GM21390 (cell line): Measurements from ENCODE around the gene AIDA.
A peak's percentile ranks its signal among the peaks of the same experiment; 100 is the strongest.
"Not testable (repeated sequence)": the region's sequence is repeated elsewhere in the genome, so short reads cannot be mapped to it uniquely, and the experiment has no call there.

Experiments used
- ATAC-seq: cut with Tn5 transposase; IDR thresholded peaks from one replicate; pipeline ENCODE4 v1.9.1; 2021; ENCODE audit not compliant: unreplicated experiment

The AIDA gene, protein sequence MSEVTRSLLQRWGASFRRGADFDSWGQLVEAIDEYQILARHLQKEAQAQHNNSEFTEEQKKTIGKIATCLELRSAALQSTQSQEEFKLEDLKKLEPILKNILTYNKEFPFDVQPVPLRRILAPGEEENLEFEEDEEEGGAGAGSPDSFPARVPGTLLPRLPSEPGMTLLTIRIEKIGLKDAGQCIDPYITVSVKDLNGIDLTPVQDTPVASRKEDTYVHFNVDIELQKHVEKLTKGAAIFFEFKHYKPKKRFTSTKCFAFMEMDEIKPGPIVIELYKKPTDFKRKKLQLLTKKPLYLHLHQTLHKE

DNA sequence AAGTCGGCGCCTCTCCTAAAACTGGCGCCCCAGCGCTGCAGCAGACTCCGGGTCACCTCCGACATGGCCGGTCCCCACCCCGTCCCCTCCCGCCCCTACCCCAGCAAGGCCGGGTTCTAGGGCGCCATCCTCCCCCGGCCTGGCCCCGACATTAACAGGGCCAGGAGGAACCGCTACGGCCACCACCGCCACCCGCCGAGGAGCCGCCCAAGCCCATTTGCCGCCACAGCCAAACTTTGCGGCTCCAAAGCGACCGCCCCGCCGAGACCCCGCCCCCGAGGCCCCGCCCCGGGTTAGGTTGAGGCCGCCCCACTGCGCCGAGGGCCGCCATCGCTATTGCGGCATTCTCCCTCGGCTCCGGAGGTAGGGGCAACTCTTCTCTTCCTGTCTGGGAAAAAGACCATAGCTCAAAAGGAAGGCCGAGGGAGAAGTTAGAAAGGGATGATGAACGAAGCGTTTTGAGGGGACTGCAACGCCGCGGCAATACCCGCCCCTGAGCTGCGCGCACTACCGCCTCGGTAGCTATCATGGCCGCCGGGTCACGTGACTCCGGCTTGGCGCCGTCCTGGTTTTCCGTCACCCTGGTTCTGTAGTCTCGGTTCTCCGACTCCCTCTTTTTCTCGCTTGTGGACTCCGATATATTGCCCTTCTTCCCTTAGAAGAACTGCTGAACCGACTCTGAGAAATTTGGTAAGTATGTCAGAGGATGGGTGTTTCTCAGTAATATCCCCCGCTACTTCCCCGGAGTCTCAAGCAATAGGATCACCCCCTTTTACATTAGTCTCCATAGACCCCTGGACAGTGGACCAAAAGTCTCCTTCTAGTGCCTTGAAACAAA lies at the start of gene AIDA, which contains the start of gene BROX:
TSS of gene AIDA (minus strand) at position 239 of the 838 bp plus-strand sequence. CDS start at position 65, 174 bp downstream.
TSS of gene BROX (plus strand) at position 312 of the 838 bp plus-strand sequence. CDS start 3,136 bp downstream, outside the sequence.
- peak; percentile 69 for ATAC-seq

DNA sequence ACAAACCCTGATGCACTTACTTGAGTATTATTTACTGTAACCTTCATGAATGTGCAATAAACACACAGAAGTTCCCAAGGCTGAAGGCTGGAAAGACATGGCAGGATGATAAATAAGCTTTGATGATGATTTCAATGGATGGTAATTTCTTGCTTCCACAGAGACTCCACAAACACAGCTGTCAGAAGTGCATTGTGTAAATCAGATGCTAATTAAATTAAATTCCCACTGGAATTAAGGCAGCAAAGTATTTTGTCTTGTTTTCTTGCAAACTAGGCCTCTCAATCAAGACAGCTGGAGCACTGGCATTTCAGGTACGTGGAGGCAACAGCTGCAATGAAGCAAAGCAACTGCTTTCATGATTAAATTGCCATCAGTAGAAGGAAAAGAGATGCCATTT lies 48.8 kb upstream of the AIDA start:
- no peak for ATAC-seq

DNA sequence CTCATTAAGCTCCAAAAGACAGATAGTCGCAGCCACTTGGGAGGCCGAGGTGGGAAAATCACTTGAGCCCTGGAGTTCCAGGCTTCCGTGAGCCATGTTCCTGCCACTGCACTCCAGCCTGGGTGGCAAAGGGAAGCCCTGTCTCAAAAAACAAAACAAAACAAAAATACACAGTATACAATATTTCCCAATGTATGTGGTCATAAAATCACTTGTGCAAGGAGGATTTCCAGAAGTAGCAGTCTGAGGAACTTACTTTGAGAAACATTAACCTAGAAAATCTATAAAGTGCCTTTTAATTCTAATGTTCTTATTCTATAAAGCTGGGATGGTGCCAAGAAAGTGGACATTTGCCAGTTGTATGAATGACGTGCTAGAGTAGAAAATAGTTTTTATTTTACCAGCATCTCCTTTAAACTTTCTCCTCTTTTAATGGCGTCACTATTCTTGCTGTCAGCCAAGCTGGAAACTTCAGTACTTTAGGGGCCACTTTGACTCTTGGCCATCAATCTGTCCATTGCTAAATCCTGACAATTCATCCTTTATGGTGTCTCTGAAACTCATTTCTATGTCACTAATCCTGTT lies 47.3 kb upstream of the AIDA start:
- no peak for ATAC-seq

DNA sequence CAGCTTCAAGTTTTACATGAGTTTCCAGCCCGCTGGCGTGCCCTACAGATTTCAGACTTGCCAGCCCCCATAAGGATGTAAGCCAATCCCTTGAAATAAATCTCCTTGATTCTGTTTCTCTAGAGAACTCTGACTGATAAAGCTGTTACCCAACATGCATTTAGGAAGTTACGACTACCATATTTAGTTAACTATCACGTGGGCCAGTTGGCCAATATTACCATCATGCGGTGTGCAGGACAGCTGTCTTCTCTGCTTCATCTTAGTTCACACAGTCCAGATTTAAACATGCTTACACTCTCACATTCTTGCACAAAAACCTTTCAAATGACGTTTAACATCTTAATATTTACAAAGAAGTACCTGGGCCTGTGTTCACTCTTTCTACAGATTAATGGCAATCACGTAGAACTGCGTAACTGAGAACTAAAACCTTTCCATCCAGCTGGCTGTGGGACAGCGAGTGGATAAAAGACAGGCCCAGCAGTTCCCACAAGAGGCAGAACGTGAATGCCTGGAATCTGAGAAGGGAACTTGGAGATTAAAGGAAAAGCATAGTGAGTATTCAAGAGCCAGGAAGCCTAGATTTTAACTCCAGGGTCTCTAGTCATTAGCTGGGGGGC lies 45.5 kb upstream of the AIDA start:
- ATAC-seq: no peak

DNA sequence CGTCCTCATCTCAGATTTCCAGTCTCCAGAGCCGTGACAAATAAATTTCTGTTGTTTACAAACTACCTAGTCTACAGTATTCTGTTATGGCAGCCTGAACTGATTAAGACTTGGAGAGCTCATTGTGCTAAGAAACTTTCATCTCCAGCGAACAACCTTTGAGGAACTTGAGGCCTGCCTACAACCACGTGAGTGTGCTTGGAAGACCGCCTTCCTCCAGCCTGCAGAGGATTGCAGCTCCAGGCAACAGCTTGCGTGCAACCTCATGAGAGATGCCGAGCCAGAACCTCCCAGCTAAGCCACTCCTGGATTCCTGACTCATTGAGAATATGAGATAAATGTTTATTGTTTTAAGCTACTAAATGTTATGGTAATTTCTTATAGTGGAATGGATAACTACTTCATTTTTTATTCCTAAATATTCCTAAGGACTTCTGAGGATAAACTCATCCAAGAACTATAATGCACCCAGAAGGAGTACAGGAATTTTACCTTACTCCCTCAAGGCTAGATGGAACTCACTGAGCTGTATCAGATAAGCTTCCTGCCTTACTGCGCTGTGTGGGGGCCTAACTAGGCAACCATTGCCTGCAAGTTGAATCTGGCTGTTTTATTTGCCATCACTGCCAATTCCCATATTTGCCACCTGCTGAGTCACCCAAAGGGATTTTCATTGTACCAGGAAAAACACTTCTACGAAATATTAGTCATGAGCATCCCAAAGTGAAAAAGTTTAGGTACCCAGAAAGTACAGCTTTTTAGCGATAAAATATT lies 42.3 kb upstream of the AIDA start:
- no peak for ATAC-seq

DNA sequence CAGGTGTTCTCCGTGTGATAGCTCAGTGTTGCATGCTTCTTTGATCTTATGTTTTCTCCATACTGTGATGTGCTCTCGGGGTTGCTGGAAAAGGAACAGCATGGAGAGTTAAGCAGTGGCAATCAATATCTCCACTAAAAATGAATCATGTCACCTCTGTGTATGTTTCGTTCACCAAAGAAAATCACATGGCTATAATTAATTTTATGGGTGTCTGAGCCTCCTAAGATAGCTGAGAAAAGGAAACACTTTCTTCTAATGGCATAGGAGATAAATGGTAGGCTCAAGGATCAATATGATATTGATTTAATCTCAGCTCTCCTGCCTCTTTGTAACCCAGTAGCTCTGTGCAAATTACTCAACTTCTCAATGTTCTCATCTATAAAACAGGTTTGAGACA lies 39.0 kb upstream of the AIDA start:
- ATAC-seq: no peak

DNA sequence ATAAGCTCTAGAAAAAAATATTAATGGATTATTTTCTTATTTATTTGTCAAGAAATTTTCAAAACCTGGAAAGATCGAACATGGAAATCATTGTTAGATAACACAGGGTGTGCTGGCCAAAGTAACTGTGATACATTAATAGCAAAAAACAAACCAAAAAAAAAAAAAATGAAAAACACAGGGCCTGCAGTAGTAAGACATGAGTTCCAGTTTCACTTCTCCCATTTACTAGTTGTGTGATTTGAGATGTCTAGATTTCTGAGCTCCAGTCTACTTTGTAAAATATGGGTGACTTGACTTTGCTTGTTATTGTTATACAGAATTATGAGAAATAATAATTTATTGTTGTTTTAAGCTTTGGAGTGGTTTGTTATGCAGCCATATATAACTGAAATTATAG lies 38.4 kb upstream of the AIDA start:
- ATAC-seq: peak; percentile 93

DNA sequence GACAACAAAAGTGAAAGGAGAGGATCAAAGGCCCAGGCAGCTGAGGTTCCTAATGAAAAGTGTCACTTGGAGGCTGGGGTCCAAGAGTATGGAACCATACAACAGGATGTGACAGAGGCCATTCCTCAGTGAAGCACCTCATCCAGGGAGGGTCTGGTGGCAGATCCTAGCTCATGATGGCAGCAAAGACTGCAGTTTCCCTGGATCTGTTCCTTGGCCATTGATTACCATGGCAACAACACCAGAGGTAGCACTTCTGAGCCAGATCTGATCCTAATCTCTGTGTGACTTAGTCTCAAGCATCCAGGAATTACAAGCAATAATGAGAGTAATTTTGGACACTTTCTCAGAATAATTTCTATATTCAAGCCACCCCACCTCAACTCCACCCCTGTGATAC lies 37.6 kb upstream of the AIDA start:
- no peak for ATAC-seq

DNA sequence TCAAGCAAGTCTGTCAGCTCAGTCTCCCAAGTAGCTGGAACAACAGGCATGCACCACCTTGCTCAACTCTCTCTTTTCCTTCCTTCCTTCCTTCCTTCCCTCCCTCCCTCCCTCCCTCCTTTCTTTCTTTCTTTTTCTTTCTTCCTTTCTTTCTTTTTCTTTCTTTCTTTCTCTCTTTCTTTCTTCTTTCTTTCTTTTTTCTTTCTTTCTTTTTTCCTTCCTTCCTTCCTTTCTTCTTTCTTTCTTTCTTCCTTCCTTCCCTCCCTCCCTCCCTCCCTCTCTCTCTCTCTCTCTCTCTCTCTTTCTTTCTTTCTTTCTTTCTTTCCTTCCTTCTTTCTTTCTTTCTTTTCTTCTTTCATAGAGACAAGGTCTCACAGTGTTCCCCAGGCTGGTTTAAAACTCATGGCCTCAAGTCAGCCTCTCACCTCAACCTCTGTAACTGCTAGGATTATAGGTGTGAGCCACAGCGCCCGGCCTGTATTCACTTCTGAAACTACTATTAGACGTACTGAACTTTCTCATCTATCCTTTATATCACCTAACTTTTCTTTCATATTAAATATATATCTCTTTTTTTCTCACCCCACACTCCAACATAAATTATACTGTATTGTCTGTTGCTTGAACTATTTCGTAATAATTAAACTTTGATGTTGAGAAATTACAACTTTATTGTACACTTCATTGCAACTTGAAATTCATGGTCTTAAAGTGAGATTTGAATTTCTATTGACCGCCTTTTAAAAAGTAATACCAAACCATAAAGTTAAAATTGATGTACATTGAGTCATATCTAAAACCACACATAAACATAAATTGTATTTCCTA lies 29.6 kb upstream of the AIDA start:
- ATAC-seq: not testable (repeated sequence)

DNA sequence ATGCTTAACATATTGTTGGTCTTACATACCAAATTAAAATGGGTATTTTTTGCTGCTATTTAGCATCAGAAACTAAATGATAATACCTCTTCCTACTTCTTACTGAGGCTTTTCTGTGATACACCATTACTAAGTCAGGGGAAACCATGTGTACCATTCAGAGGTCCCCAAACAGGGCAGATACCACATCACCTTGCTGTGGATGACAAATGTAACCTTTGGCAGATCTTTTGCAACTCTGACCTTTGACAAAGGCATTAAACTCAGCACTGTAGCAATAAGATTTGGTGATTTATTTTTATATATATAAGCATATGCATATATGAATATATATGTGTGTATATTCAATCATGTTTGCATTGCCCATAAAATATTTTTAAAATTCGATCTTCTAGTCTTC lies 27.6 kb upstream of the AIDA start:
- ATAC-seq: no peak

DNA sequence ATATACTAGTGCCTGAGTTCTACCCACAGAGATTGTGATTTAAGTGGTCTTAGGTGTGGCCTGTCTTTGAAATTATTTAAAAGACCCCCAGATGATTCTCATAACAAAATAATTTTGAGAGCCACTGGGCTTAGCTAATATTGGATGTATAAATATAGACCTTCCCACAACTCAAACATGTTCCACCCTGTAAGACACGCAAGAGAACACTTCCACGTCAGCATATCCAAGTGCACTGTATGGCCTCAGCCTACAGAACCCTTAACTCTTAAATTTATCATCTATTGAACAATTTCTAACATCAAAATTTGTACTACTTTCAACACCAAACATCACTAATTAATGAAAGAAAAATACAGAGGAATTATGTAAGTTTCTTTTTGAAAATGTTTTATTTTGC lies 27.2 kb upstream of the AIDA start:
- ATAC-seq: no peak

DNA sequence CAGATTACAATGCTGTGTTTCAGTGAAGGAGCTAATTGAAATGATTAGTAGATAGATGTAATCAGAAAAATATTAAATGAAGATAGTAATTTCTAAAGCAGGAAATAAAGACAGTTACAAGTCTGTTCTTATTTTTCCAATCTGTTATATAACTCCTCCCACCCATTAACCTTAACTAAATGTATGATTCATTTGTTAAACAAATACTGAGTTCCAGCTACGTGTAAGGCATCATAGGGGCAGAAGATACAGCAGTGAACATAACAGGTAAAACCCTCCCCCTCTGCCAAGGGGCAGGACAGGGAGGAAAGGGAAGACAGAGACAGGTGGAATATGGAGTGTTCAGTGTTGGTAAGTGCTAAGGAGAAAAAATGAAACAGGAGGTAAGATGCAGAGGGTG lies 24.7 kb upstream of the AIDA start, which contains the start of gene FAM177B:
TSS of gene FAM177B (plus strand) at position 231 of the 400 bp plus-strand sequence. CDS start 9,344 bp downstream, outside the sequence.
- ATAC-seq: no peak

DNA sequence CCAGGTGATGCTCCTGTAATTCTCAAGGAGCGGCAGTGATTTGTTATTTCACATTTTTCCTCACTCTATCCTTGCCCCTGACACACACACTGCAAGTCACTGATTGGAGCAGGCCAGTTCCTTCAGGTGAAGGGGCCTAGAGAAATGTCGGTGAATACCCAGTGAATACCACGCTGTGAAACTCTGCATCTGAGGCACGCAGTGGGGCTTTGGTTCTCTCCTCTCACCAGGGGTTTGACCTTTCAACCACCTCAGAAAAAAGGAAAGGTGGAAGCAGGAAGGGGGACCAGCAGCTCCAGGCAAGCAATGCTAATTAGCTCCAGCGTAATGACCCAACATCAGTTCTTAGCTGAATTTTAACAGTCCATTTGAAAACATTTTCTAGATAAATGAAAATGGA lies 24.2 kb upstream of the AIDA start:
- ATAC-seq: no peak

DNA sequence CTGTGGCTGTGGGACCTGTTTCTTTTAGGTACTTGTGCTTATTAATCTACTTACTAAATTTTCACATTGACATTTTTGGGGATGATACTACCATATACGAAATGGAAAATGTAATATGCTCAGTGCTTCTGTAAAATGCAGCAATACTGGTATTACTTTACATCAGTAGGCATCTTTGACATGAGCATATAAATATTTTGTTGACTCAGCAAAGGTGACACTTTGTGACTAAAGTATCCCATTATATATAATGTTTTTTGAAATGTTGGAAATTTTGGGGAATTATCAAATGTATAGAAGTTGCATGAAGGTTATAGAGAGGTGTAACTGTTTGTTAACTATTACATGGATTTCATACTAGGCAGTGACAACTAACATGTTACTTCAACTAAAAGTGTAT lies 22.4 kb upstream of the AIDA start:
- ATAC-seq: no peak

DNA sequence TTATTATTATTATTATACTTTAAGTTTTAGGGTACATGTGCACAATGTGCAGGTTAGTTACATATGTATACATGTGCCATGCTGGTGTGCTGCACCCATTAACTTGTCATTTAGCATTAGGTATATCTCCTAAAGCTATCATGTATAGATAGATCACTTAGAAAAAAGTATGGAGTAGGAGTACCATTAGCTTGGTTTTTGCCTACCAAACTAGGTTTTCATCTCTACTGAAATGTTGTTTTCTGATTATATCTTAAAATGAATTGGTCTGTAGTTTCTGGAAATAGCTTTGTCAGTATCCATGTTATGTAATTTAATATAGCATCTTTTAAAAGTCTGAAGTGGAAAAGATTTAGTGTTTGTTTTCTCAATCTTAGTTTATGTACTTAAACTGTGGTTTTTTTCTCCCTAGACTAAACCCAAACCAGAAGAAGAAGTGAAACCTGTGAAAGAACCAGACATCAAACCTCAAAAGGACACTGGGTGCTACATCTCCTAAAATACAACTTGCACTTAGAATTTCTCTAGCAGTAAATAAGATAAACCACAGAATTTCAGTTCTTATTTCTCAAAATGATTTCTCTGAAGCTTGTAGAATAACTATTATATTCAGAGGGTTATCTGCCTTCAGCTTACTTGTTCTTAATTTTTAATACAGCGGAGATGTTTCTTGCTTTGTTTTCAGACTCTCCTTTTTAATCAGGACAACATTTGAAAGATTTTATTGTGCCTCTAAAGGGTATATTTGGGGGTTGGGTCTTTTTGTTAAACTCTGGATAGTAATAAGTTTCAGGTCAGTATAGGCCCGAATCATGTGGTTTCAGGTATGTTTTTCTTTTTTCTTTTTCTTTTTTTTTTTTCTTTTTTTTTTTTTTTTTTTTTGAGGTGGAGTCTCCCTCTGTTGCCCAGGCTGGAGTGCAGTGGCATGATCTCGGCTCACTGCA lies 20.2 kb upstream of the AIDA start:
- peak; percentile 98 for ATAC-seq

DNA sequence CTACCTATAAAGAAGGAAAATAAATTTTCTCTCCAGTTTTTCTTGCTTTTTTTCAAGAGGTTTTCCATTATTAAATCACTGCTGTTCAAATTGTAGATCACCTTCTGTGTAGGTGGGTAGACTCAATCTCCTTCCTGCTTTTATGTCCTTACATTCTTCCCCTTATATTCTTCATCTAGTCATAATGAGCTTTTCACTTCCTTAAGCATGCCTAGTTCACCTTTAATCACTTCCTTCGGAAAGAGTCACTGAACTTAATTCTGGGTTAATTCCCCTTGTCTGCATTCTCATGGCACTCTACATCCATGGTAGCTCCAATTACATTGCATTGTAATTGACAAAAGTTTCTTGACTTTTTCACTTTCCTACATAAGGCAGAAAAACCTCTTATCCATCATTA lies 18.6 kb upstream of the AIDA start:
- no peak for ATAC-seq

DNA sequence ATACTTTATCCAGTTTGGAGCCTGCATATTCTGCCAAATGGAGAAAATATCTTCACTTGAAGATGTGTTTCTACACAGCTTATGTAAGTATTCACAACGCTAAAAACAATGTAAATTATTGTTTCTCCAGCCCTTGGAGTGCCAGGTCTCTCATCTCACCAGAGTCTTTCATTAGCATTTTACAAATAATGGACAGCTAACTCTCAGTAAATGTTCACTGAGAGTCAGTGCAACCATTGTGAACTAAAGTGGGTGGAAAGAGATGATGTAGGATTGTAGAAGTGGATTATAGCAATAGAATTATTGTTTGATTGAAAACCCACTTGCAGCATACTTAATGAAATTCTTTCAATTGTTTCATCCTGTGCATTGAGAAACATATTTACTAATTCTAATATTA lies 16.5 kb upstream of the AIDA start:
- no peak for ATAC-seq

DNA sequence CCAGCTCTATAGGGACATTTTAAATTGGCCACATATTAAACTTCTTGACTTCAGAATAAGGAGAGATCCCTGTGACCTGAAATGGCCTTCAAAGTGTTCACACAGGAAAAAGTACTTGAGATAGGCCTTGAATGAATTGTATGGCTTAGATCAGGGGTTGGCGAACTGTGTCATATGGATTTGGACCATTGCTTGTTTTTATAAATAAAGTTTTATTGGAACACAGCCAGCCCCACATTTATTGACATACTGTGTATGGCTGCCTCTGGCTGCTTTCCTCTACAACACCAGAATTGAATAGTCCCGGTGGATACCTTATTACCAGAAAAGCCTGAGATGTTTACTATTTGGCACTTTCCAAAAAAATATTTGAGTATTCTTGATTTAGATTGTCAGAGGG lies 4.1 kb upstream of the AIDA start:
- no peak for ATAC-seq
